Smooth muscle cell (in vitro differentiated cells): ENCODE measurements around the gene CLEC11A. TPM values are rescaled to one million over a fixed set of nuclear protein-coding genes. Genes with fewer than 3 reads are reported as not detected.

Experiments used
- DNase-seq: peaks from one replicate; lab custom pipeline; 2025; ENCODE audit not compliant: unreplicated experiment; lab: John Stamatoyannopoulos, UW
- H2AFZ ChIP-seq: fragments of 200-600 bp; sonication (generic); 2 replicates; pipeline ENCODE4 v1.6.0; 2016; ENCODE audit warnings: antibody characterized with exemption, low read depth, mild to moderate bottlenecking
- H3F3A ChIP-seq: fragments of 200-600 bp; sonication (generic); 2 replicates; pipeline ENCODE4 v1.6.0; 2017; ENCODE audit warnings: antibody characterized with exemption, low read depth
- H3K27ac ChIP-seq: fragments of 200-600 bp; sonication (generic); 2 replicates; pipeline ENCODE4 v1.5.1; 2016; ENCODE audit warnings: low read depth, mild to moderate bottlenecking
- H3K27me3 ChIP-seq: fragments of 200-600 bp; sonication (generic); 2 replicates; pipeline ENCODE4 v1.6.1; 2016; ENCODE audit warnings: low read depth, mild to moderate bottlenecking
- H3K36me3 ChIP-seq: fragments of 200-600 bp; sonication (generic); 2 replicates; pipeline ENCODE4 v1.5.1; 2016; ENCODE audit warnings: low read depth
- H3K4me1 ChIP-seq: fragments of 200-600 bp; sonication (generic); 2 replicates; pipeline ENCODE4 v1.5.1; 2016; ENCODE audit warnings: low read depth
- H3K4me2 ChIP-seq: fragments of 200-600 bp; sonication (generic); 2 replicates; pipeline ENCODE4 v1.6.0; 2016; ENCODE audit warnings: mild to moderate bottlenecking
- H3K4me3 ChIP-seq: fragments of 200-600 bp; sonication (generic); 2 replicates; pipeline ENCODE4 v1.5.1; 2016; ENCODE audit warnings: mild to moderate bottlenecking
- H3K79me2 ChIP-seq: fragments of 200-600 bp; sonication (generic); 2 replicates; pipeline ENCODE4 v1.6.0; 2016; ENCODE audit warnings: low read depth, mild to moderate bottlenecking
- H3K9ac ChIP-seq: fragments of 200-600 bp; sonication (generic); 2 replicates; pipeline ENCODE4 v1.6.0; 2016; ENCODE audit warnings: low read depth
- H3K9me3 ChIP-seq: fragments of 200-600 bp; sonication (generic); replicated peaks from 2 replicates; pipeline ENCODE4 v1.5.1; 2016; ENCODE audit warnings: low read depth
- H4K20me1 ChIP-seq: fragments of 200-600 bp; sonication (generic); 2 replicates; pipeline ENCODE4 v1.6.0; 2016; ENCODE audit warnings: low read depth
- CTCF ChIP-seq: fragments of 200-600 bp; sonication (generic); IDR thresholded peaks from 2 replicates; pipeline ENCODE4 v1.5.1; 2017; ENCODE audit warnings: borderline replicate concordance, mild to moderate bottlenecking, antibody characterized with exemption; ENCODE audit not compliant: insufficient read depth, poor library complexity, severe bottlenecking
- WGBS: methylation state at CpG from one replicate; pipeline ENCODE4 v1.1.7; 2016; ENCODE audit warnings: low lambda C conversion rate; 5-methylcytosine and 5-hydroxymethylcytosine counted together
- polyA plus RNA-seq: library from polyadenylated mRNA; unstranded; fragments of >200 nt; fragmentation: Nextera tagmentation; extraction: Ambion mirVana; gene quantifications from 2 replicates; pipeline ENCODE4 v1.2.1, GENCODE V29; 2016
- total RNA-seq: library from RNA; depleted of rRNA; stranded (reverse); fragments of >200 nt; gene quantifications from 2 replicates; pipeline ENCODE4 v1.2.3, GENCODE V29; 2014

The CLEC11A gene
- total and polyA plus RNA-seq, 2 experiments from 2014 or later = 48.3 to 155 TPM

DNA sequence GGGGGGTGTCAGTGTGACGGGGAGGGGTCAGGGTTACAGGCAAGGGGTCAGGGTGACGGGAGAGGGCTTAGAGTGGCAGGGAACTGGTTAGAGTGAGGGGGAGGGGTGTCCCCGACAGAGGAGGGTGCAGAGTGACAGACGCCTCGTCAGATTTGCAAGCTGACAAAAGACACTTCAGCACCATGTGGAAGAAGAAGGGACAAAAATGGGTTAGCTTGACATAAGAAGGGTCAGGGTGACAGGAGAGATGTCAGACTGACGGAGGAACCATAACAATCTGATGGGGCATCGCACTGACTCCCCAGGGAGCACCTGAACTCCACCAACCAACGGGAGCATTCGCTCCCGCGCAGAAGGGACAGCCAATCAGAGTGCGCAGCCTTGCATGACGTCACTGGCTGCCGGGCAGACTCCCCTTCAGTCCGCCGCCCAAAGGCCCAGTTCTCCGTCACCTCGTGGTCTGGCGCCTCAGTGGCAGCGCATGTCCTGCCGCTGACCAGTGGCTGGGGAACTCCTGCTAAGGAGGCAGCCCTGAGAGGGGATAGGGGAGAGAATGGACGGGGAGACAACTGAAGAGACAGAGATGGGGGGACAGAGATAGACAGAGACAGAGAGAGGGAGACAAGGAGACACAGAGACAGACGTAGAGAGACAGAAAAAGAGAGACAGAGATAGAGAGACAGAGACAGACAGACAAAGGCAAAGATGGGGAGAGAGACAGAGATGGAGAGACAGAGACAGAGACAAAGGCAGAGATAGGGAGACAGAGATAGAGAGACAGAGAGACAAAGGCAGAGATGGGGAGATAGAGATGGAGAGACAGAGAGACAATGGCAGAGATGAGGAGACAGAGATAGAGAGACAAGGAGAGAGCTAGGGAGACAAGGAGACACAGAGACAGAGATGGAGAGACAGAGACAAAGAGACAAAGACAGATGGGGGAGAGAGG is 43.7 kb upstream of the CLEC11A start:
- H3K9me3 ChIP-seq = no peaks in the 10 kb centered on the region
- no peak for TF ChIP-seq CTCF
- no peaks in the 10 kb centered on the region for H3F3A ChIP-seq
- H3K4me3 ChIP-seq = no peak overlapping the region
- H3K36me3 ChIP-seq = no peaks in the 10 kb centered on the region
- no peak overlapping the region for H2AFZ ChIP-seq
- peak; percentile 3 for DNase-seq
- H3K4me2 ChIP-seq = no peak overlapping the region
- no peaks in the 10 kb centered on the region for H3K4me1 ChIP-seq
- no peaks in the 10 kb centered on the region for H3K79me2 ChIP-seq
- WGBS = 26% methylated on average over 23 of the region's 23 CpGs
- H3K27ac ChIP-seq = no peak overlapping the region
- peaks cover 13% of the 10 kb centered on the region for H3K27me3 ChIP-seq
- H4K20me1 ChIP-seq = no peaks in the 10 kb centered on the region
- H3K9ac ChIP-seq = no peak overlapping the region

DNA sequence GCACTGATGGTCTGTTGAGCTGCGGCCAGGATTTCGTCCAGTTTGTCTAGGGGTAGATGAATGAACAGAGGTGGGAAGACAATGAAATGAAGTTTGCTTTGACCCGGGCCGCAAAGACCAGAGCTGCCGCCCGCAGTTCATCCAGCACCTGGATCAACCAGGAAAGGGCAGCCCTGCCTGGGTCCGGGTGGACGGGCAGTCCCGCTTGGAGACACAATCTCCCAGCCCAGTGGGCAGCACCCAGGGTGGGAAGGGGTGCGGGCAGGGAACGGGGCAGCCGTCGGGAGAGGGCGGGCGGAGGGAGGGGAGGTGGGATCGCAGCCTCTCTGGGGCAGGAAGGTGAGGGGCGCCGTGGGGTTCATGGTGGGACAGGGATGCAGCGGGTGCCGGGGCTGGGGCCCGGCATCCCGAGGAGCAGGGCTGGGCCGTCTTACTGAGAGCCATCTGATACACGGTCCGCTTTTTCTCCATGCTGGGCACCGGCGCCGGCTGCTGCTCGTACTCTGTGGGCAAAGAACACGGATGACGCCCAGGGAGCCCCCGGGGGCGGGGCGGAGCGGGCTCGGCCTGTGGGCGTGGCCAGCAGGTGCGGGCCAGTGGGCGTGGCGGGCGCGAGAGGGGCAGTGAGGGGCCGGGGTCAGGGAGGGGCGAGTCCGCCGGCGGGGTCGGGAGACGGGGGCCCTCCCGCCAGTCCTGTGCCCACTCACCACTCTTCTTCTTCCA is 36.7 kb upstream of the CLEC11A start:
- Histone ChIP-seq H3K36me3 (no peaks in the 10 kb centered on the region), H3K27ac (no peak overlapping the region), H3K4me3 (no peak overlapping the region), H3K4me2 (no peak overlapping the region), H3K27me3 (peaks cover 72% of the 10 kb centered on the region), H3F3A (no peaks in the 10 kb centered on the region), H3K9me3 (no peaks in the 10 kb centered on the region), H3K9ac (no peak overlapping the region), H3K4me1 (no peaks in the 10 kb centered on the region), H4K20me1 (no peaks in the 10 kb centered on the region), H3K79me2 (no peaks in the 10 kb centered on the region), H2AFZ (no peak overlapping the region)
- no peak for TF ChIP-seq CTCF
- WGBS = 57% methylated on average over 8 of the region's 50 CpGs
- DNase-seq = no peak

DNA sequence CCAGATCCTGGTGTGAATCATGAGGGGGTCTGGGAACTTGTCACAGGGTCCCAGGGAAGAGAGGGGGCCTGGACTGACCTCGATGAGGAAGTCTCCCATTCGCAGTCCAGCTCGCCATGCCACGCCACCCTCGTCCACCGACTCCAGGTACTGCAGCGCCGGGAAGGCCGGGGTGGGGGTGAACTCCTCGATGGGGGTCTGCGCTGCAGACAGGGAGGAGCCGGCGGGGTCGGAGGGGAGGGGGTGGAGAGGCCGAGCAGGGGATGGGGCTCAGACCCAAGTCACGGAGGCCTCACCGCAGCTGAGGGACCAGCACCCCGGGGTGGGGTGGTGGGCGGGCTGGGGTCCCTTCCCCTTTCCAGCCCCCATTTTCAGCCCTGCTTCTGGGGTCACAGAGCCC is 34.4 kb upstream of the CLEC11A start:
- no peak overlapping the region for H2AFZ ChIP-seq
- no peaks in the 10 kb centered on the region for H3K79me2 ChIP-seq
- no peak overlapping the region for H3K4me3 ChIP-seq
- H3K9ac ChIP-seq = no peak overlapping the region
- DNase-seq = no peak
- H3K27ac ChIP-seq = no peak overlapping the region
- WGBS = 85% methylated on average over 17 of the region's 19 CpGs
- H3F3A ChIP-seq = no peaks in the 10 kb centered on the region
- H3K4me2 ChIP-seq = no peak overlapping the region
- H3K36me3 ChIP-seq = no peaks in the 10 kb centered on the region
- peaks cover 6% of the 10 kb centered on the region for H4K20me1 ChIP-seq
- no peaks in the 10 kb centered on the region for H3K4me1 ChIP-seq
- peaks cover 91% of the 10 kb centered on the region for H3K27me3 ChIP-seq
- no peak for TF ChIP-seq CTCF
- no peaks in the 10 kb centered on the region for H3K9me3 ChIP-seq
